HCT116 (cell line): ENCODE measurements around the gene TAS2R41. TPM values are rescaled to one million over a fixed set of nuclear protein-coding genes. Genes with fewer than 3 reads are reported as not detected.

Experiments
- ATAC-seq: fragments of 200-7000 bp; cut with Tn5 transposase; 2 replicates; pipeline ENCODE4 v1.9.1; 2020; ENCODE audit warnings: mild to moderate bottlenecking, moderate library complexity
- BruUV-seq: library from RNA; stranded (reverse); fragments of 400-500 nt; replicated peaks from 2 replicates; lab custom pipeline; 2021; lab: Mats Ljungman, UMichigan
- CTCF ChIA-PET: fragments of 300-600 bp; sonication (Branson Sonifier 250); formaldehyde crosslinking; loops from one replicate; lab custom pipeline; 2021; ENCODE audit warnings: antibody characterized with exemption; lab: Charles Lee
- POLR2A ChIA-PET: fragments of 300-600, 350-600 bp; sonication (Branson Sonifier 250); formaldehyde crosslinking; loops from one replicate; lab custom pipeline; 2021; ENCODE audit warnings: antibody characterized with exemption; lab: Charles Lee
- RAD21 ChIA-PET, 2 experiments: fragments of 300-600 bp; sonication (Branson Sonifier 250); formaldehyde crosslinking; loops; one replicate each; lab custom pipeline; 2023; ENCODE audit warnings: low total read pairs in 2 of 2; ENCODE audit not compliant: uncharacterized antibody in 2 of 2, unreplicated experiment in 2 of 2, low non-redundant PET in 1 of 2; lab: Charles Lee
- DNase-seq: peaks from one replicate; pipeline ENCODE4 v3.0.0-alpha.2; 2010; ENCODE audit warnings: low read depth, low spot score
- H2AFZ ChIP-seq: fragments of 200-600 bp; shearing (Covaris generic), sonication (generic); 2 replicates; pipeline ENCODE4 v1.6.1; 2017; ENCODE audit warnings: low read depth, mixed run types, mixed read lengths, antibody characterized with exemption, low read length; ENCODE audit not compliant: poor library complexity, severe bottlenecking
- H3K27ac ChIP-seq: 2 replicates; pipeline ENCODE4 v1.5.1; 2012; ENCODE audit warnings: low read depth, low read length
- H3K27me3 ChIP-seq: fragments of 200-600 bp; sonication (generic); 2 replicates; pipeline ENCODE4 v1.6.1; 2016; ENCODE audit warnings: mixed run types, low read length, mixed read lengths; ENCODE audit not compliant: insufficient read depth
- H3K36me3 ChIP-seq, 2 experiments: fragments of 200-500 bp in 1 of 2; fragments of 200-600 bp in 1 of 2; sonication (Bioruptor generic) in 1 of 2; sonication (generic) in 1 of 2; 2 replicates each; pipeline versions ENCODE4 v1.5.1 to v1.6.1; 2014 to 2016; ENCODE audit warnings: low read length in 2 of 2, inconsistent platforms in 1 of 2, mixed read lengths in 1 of 2, mixed run types in 1 of 2; ENCODE audit not compliant: insufficient read depth in 2 of 2, control insufficient read depth in 1 of 2
- H3K4me1 ChIP-seq, 2 experiments: fragments of 200-600 bp in 1 of 2; sonication (generic) in 1 of 2; 2 replicates each; pipeline versions ENCODE4 v1.5.1 to v1.6.1; 2012 to 2017; ENCODE audit warnings: low read length in 2 of 2, inconsistent platforms in 1 of 2, mild to moderate bottlenecking in 1 of 2, mixed read lengths in 1 of 2, mixed run types in 1 of 2, moderate library complexity in 1 of 2; ENCODE audit not compliant: insufficient read depth in 2 of 2, control insufficient read depth in 1 of 2
- H3K4me2 ChIP-seq: fragments of 200-600 bp; sonication (generic); 2 replicates; pipeline ENCODE4 v1.6.1; 2017; ENCODE audit warnings: mixed run types, low read length, mixed read lengths
- H3K4me3 ChIP-seq, 2 experiments: fragments of 200-600 bp in 1 of 2; sonication (generic) in 1 of 2; replicated peaks in 1 of 2; 2 replicates each; pipeline ENCODE4 v1.5.1; 2011 to 2016; ENCODE audit warnings: low read length in 2 of 2, control low read depth in 1 of 2, low read depth in 1 of 2, mild to moderate bottlenecking in 1 of 2, mixed read lengths in 1 of 2, mixed run types in 1 of 2
- H3K79me2 ChIP-seq: fragments of 200-600 bp; sonication (generic); 2 replicates; pipeline ENCODE4 v1.6.1; 2017; ENCODE audit warnings: mild to moderate bottlenecking, mixed run types, low read length, moderate library complexity, mixed read lengths; ENCODE audit not compliant: insufficient read depth
- H3K9ac ChIP-seq: fragments of 200-600 bp; sonication (generic); 2 replicates; pipeline ENCODE4 v1.6.1; 2016; ENCODE audit warnings: low read length, mixed read lengths
- H3K9me2 ChIP-seq: fragments of 200-600 bp; sonication (generic), shearing (Covaris generic); 2 replicates; pipeline ENCODE4 v1.6.1; 2017; ENCODE audit warnings: mixed run types, mild to moderate bottlenecking, moderate library complexity; ENCODE audit not compliant: insufficient read depth
- H3K9me3 ChIP-seq, 2 experiments: fragments of 200-500 bp in 1 of 2; fragments of 200-600 bp in 1 of 2; sonication (Bioruptor generic) in 1 of 2; sonication (generic) in 1 of 2; 2 replicates each; pipeline ENCODE4 v1.6.1; 2014 to 2017; ENCODE audit warnings: low read length in 2 of 2, mixed read lengths in 2 of 2, inconsistent platforms in 1 of 2, low read depth in 1 of 2, mild to moderate bottlenecking in 1 of 2, mixed run types in 1 of 2, moderate library complexity in 1 of 2; ENCODE audit not compliant: control insufficient read depth in 1 of 2, insufficient read depth in 1 of 2
- H4K20me1 ChIP-seq: fragments of 200-600 bp; sonication (generic), shearing (Covaris generic); 2 replicates; pipeline ENCODE4 v1.6.1; 2017; ENCODE audit warnings: mixed run types, mild to moderate bottlenecking, moderate library complexity; ENCODE audit not compliant: insufficient read depth
- ATF3 ChIP-seq: IDR thresholded peaks from 2 replicates; pipeline ENCODE4 v1.6.1; 2012
- CBX3 ChIP-seq: IDR thresholded peaks from 2 replicates; pipeline ENCODE4 v1.6.1; 2012; ENCODE audit warnings: low read depth
- CEBPB ChIP-seq: IDR thresholded peaks from 2 replicates; pipeline ENCODE4 v1.6.1; 2012; ENCODE audit warnings: low read depth
- ELF1 ChIP-seq: IDR thresholded peaks from 2 replicates; pipeline ENCODE4 v1.6.1; 2012; ENCODE audit warnings: low read depth, borderline replicate concordance
- EZH2 ChIP-seq: fragments of 200-600 bp; sonication (generic); IDR thresholded peaks from 2 replicates; pipeline ENCODE4 v1.6.1; 2017; ENCODE audit warnings: antibody characterized with exemption, mixed run types
- JUND ChIP-seq: IDR thresholded peaks from 2 replicates; pipeline ENCODE4 v1.6.1; 2012
- POLR2A ChIP-seq: IDR thresholded peaks from 2 replicates; pipeline ENCODE4 v1.7.0; 2011; ENCODE audit warnings: borderline replicate concordance; ENCODE audit not compliant: insufficient read depth, insufficient read length; ENCODE audit errors: extremely low read depth
- RAD21 ChIP-seq: IDR thresholded peaks from 2 replicates; pipeline ENCODE4 v1.6.1; 2012; ENCODE audit warnings: low read depth, mild to moderate bottlenecking
- REST ChIP-seq: IDR thresholded peaks from 2 replicates; pipeline ENCODE4 v1.6.1; 2012; ENCODE audit warnings: low read depth
- SP1 ChIP-seq: IDR thresholded peaks from 2 replicates; pipeline ENCODE4 v1.6.1; 2012; ENCODE audit warnings: low read depth
- SRF ChIP-seq: IDR thresholded peaks from 2 replicates; pipeline ENCODE4 v1.6.1; 2012; ENCODE audit warnings: low read depth
- ZNF274 ChIP-seq: fragments of 200-500 bp; sonication (Bioruptor generic); IDR thresholded peaks from 2 replicates; pipeline ENCODE4 v1.6.1; 2014; ENCODE audit warnings: mild to moderate bottlenecking, low read depth, low read length, inconsistent platforms
- intact Hi-C: fragments of 100-400 bp; cut with micrococcal nuclease; formaldehyde crosslinking; loops from 2 replicates; pipeline ENCODE4 v1.10.0; 2022
- total RNA-seq: library from RNA; stranded (reverse); gene quantifications from one replicate; pipeline ENCODE4 v1.2.1, GENCODE V29; 2021; ENCODE audit not compliant: unreplicated experiment

Gene TAS2R41
- total RNA-seq, 1 experiment from 2014 or later = not detected

GRCh38 chr7:143516981-143517380 is 39.3 kb downstream of the TAS2R41 start:
- ChIA-PET RAD21 (no interaction called here), CTCF (no interaction called here), POLR2A (no interaction called here)
- Histone ChIP-seq H3K36me3 (no peaks in the 10 kb centered on the region), H3K4me2 (no peak overlapping the region), H3K4me1 (no peaks in the 10 kb centered on the region), H3K27ac (no peak overlapping the region), H4K20me1 (no peaks in the 10 kb centered on the region), H2AFZ (no peak overlapping the region), H3K9ac (no peak overlapping the region), H3K4me3 (no peak overlapping the region), H3K9me3 (no peaks in the 10 kb centered on the region), H3K9me2 (no peaks in the 10 kb centered on the region), H3K27me3 (no peaks in the 10 kb centered on the region), H3K79me2 (no peaks in the 10 kb centered on the region)
- ATAC-seq (no peak), DNase-seq (no peak)
- TF ChIP-seq SP1 = no peak
- TF ChIP-seq SRF = no peak
- no peak for TF ChIP-seq RAD21
- TF ChIP-seq ZNF274 = no peak
- TF ChIP-seq POLR2A = no peak
- TF ChIP-seq REST = no peak
- no peak for TF ChIP-seq ATF3
- TF ChIP-seq CBX3 = no peak
- TF ChIP-seq JUND = no peak
- TF ChIP-seq ELF1 = no peak
- TF ChIP-seq EZH2 = no peak
- no peak for TF ChIP-seq CEBPB
- BruUV-seq = no TSS peak
- intact Hi-C loops = no loop called here
